Uterus (tissue), 4 donors: ENCODE results near the gene ARL6IP4. TPM values are rescaled to one million over a fixed set of nuclear protein-coding genes. Genes with fewer than 3 reads are reported as not detected.
"Not testable (repeated sequence)": the region's sequence is repeated elsewhere in the genome, so short reads cannot be mapped to it uniquely, and the experiment has no call there.

Experiments used
- DNase-seq, 2 donors: peaks; one replicate each; pipeline ENCODE4 v3.0.0-alpha.2; 2019 to 2020
- H3K27ac ChIP-seq, 2 donors: fragments of 200-600 bp; sonication (generic); 1 replicate in 1 of 2; 2 replicates in 1 of 2; pipeline ENCODE4 v1.5.1; 2016 to 2018
- H3K27me3 ChIP-seq, 2 donors: fragments of 200-600 bp; sonication (generic); one replicate each; pipeline ENCODE4 v1.5.1; 2018 to 2019; ENCODE audit warnings: control low read depth in 1 of 2
- H3K36me3 ChIP-seq, 2 donors: fragments of 200-600 bp; sonication (generic); one replicate each; pipeline ENCODE4 v1.5.1; 2019; ENCODE audit warnings: control low read depth in 1 of 2
- H3K4me1 ChIP-seq, 2 donors: fragments of 200-600 bp; sonication (generic); one replicate each; pipeline ENCODE4 v1.5.1; 2018 to 2019; ENCODE audit warnings: control low read depth in 1 of 2
- H3K4me3 ChIP-seq, 2 donors: fragments of 200-600 bp; sonication (generic); 1 replicate in 1 of 2; 2 replicates in 1 of 2; pipeline ENCODE4 v1.5.1; 2018 to 2019; ENCODE audit warnings: mild to moderate bottlenecking in 1 of 2
- H3K9me3 ChIP-seq, 2 donors: fragments of 200-600 bp; sonication (generic); one replicate each; pipeline ENCODE4 v1.5.1; 2019; ENCODE audit warnings: control low read depth in 1 of 2
- CTCF ChIP-seq, 4 experiments: fragments of 200-600 bp in 2 of 4; fragments of 450-650 bp in 2 of 4; sonication (generic) in 2 of 4; IDR thresholded peaks; one replicate each; pipeline ENCODE4 v1.5.1; 2016 to 2019; ENCODE audit warnings: antibody characterized with exemption in 4 of 4, mild to moderate bottlenecking in 2 of 4, moderate library complexity in 1 of 4
- POLR2A ChIP-seq, 2 donors: fragments of 450-650 bp; IDR thresholded peaks; one replicate each; pipeline ENCODE4 v1.6.1; 2016; ENCODE audit warnings: antibody characterized with exemption in 2 of 2, mild to moderate bottlenecking in 1 of 2, moderate library complexity in 1 of 2
- intact Hi-C: fragments of 100-400 bp; cut with DNase I; formaldehyde crosslinking; loops from one replicate; pipeline ENCODE4 v1.15.1; 2023; ENCODE audit warnings: low total_unique reads
- total RNA-seq, 4 donors: library from RNA; depleted of rRNA in 3 of 4; stranded (reverse); fragments of >200 nt in 3 of 4; gene quantifications; one replicate each; pipeline versions ENCODE4 v1.1.0 to v1.2.4, GENCODE V29; 2014 to 2023
- donor health status: DM: yes; HTN: yes; CAD: no.

The ARL6IP4 gene
- total RNA-seq, 4 donors from 2014 or later = 85.9 to 314 (median 207) TPM

- Histone ChIP-seq H3K36me3 (no peaks in the 10 kb centered on the region), H3K27ac (no peak overlapping the region), H3K9me3 (no peaks in the 10 kb centered on the region), H3K4me3 (no peak overlapping the region), H3K4me1 (no peaks in the 10 kb centered on the region), H3K27me3 (no peaks in the 10 kb centered on the region)
- TF ChIP-seq POLR2A (IDR thresholded peaks at IDR 0.05) = no peak
- no peak for TF ChIP-seq CTCF (IDR thresholded peaks at IDR 0.05)
- intact Hi-C loops = no loop called here
- no peak for DNase-seq
These were observed 41.4 kb upstream of the ARL6IP4 start for GRCh38 chr12:122939125-122939524.

DNA sequence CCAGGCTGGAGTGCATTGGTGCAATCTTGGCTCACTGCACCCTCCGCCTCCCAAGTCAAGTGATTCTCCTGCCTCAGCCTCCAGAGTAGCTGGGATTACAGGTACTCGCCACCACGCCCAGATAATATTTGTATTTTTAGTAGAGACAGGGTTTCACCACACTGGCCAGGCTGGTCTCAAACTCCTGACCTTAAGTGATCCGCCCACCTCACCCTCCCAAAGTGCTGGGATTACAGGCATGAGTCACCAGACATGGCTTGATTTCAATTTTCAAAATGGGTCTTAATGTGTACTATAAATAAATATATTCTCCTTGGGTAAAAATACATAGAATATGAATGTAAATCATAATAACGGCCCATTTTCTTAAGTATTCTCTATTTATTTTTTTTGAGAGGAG, 39.1 kb upstream of the ARL6IP4 start:
- intact Hi-C loops, H3K27ac ChIP-seq, H3K9me3 ChIP-seq, H3K4me3 ChIP-seq, H3K4me1 ChIP-seq, H3K27me3 ChIP-seq, DNase-seq, H3K36me3 ChIP-seq: not testable (repeated sequence)

DNA sequence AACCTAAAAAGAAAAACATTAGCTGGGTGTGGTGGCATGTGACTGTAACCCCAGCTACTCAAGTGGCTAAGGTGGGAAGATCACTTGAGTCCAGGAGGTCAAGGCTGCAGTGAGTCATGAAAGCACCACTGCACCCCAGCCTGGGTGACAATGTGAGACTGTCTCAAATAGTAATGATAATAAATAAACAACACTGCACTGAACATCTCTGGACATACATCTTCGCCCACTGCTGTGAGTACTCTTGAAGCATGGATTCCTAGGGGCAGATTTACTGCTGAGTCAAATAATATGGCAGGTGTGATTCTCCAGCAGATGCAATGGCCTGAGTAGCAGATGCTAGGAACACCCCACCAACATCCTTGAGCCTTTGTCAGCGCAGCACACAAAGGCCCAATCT, 37.8 kb upstream of the ARL6IP4 start:
- TF ChIP-seq POLR2A (IDR thresholded peaks at IDR 0.05) = no peak
- DNase-seq = no peak
- H3K4me1 ChIP-seq = no peaks in the 10 kb centered on the region
- no peak overlapping the region for H3K4me3 ChIP-seq
- no peaks in the 10 kb centered on the region for H3K36me3 ChIP-seq
- H3K27ac ChIP-seq = peak overlapping the region; percentile 38 to 68
- H3K27me3 ChIP-seq = no peaks in the 10 kb centered on the region
- no peaks in the 10 kb centered on the region for H3K9me3 ChIP-seq
- intact Hi-C loops = no loop called here

GRCh38 chr12:122943196-122943595, 37.3 kb upstream of the ARL6IP4 start:
- intact Hi-C loops = no loop called here

GRCh38 chr12:122944605-122945592, 35.6 kb upstream of the ARL6IP4 start:
- Histone ChIP-seq H3K27me3 (no peaks in the 10 kb centered on the region), H3K9me3 (no peaks in the 10 kb centered on the region), H3K4me1 (no peaks in the 10 kb centered on the region), H3K36me3 (no peaks in the 10 kb centered on the region), H3K27ac (peak overlapping the region; percentile 7 to 68), H3K4me3 (no peak overlapping the region)
- TF ChIP-seq CTCF (IDR thresholded peaks at IDR 0.05) (no peak), POLR2A (IDR thresholded peaks at IDR 0.05) (no peak)
- intact Hi-C loops = no loop called here
- DNase-seq = no peak

More at GRCh38 chr12:122943196-122943595, 37.3 kb upstream of the ARL6IP4 start:
- Histone ChIP-seq H3K4me3 (no peak overlapping the region), H3K9me3 (no peaks in the 10 kb centered on the region), H3K4me1 (no peaks in the 10 kb centered on the region), H3K36me3 (no peaks in the 10 kb centered on the region), H3K27ac (peak overlapping the region; percentile 38 to 68), H3K27me3 (no peaks in the 10 kb centered on the region)
- no peak for DNase-seq
- TF ChIP-seq CTCF (IDR thresholded peaks at IDR 0.05) (no peak), POLR2A (IDR thresholded peaks at IDR 0.05) (no peak)

GRCh38 chr12:122946690-122947341, 33.7 kb upstream of the ARL6IP4 start:
- no peak for TF ChIP-seq CTCF (IDR thresholded peaks at IDR 0.05)
- TF ChIP-seq POLR2A (IDR thresholded peaks at IDR 0.05) = no peak
- intact Hi-C loops = no loop called here
- Histone ChIP-seq H3K27me3 (no peaks in the 10 kb centered on the region), H3K4me1 (no peaks in the 10 kb centered on the region), H3K27ac (peak overlapping the region; percentile 64 to 65), H3K9me3 (no peaks in the 10 kb centered on the region), H3K4me3 (no peak overlapping the region), H3K36me3 (no peaks in the 10 kb centered on the region)
- DNase-seq = peak; percentile 60 to 73
